ENCODE data around the gene NFIB.

Gene NFIB

DNA sequence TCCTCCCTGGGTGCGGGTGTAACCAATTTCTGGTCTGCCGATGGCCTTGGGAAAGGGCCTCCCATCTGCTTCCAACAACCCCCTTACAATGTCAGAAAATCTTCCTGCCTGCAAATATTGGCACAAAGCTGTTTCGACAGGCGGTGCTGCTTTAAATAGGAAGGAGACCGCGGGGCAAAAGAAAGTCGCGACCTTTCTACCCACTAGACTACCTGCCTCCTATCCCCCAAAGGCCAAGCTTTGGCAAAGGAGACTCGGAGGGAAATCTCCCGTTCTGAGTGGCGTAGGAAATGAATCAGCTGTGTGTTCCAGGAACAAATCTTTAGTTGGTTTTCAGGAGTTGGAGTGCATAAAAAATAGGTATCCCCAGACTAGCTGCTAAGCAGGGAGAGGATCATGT lies 36.8 kb upstream of the NFIB start:
- H3K4me1 ChIP-seq (ENCODE audit: insufficient read depth, low read length, poor library complexity, severe bottlenecking) = no peaks in the 10 kb centered on the region
- no peak overlapping the region for H3K4me2 ChIP-seq (ENCODE audit: low read depth, low read length, poor library complexity, severe bottlenecking)
- no peak overlapping the region for H3K9ac ChIP-seq (ENCODE audit: low read depth, low read length, poor library complexity, severe bottlenecking)
- no peaks in the 10 kb centered on the region for H3K9me2 ChIP-seq (replicated peaks; ENCODE audit: low read depth, low read length)
- H4K20me1 ChIP-seq (ENCODE audit: insufficient read depth, low read length, poor library complexity, severe bottlenecking) = no peaks in the 10 kb centered on the region
- H3K4me3 ChIP-seq (ENCODE audit: low read length, poor library complexity, severe bottlenecking) = no peak overlapping the region
- no peaks in the 10 kb centered on the region for H3F3A ChIP-seq (ENCODE audit: low read depth)
- no peaks in the 10 kb centered on the region for H3K79me2 ChIP-seq (ENCODE audit: insufficient read depth, low read length)
- no peaks in the 10 kb centered on the region for H3K9me3 ChIP-seq (ENCODE audit: insufficient read depth, low read depth, low read length)
- H2AFZ ChIP-seq (ENCODE audit: low read length) = no peak overlapping the region
- H3K27me3 ChIP-seq (ENCODE audit: insufficient read depth, low read length, poor library complexity, severe bottlenecking) = no peaks in the 10 kb centered on the region
- no peak for TF ChIP-seq CTCF (conservative IDR thresholded peaks at IDR 0.05; ENCODE audit: low read length)
- TF ChIP-seq EZH2phosphoT487 (IDR thresholded peaks at IDR 0.05; ENCODE audit: borderline replicate concordance) = no peak
- no peaks in the 10 kb centered on the region for H3K36me3 ChIP-seq (ENCODE audit: insufficient read depth, low read length)

DNA sequence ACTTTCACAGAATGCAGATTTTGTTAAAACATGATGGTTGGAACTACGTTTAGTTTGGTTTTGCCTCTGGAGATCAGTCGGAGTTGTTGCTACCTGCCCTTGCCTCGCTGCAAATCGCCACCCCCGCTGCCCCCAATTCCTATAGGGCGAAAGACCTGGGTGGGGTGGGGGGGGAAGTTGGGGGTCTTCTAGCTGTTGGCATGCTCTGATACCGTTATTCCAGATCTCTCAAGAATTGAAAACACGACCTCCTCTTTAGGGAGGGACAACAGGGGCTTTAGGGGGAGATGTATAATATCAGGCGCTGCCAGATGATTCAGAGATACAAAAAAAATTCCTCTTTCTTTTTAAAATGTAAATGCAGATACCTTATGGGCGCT lies 36.4 kb upstream of the NFIB start:
- H3K9me3 ChIP-seq (ENCODE audit: insufficient read depth, low read depth, low read length) = no peaks in the 10 kb centered on the region
- no peak overlapping the region for H3K4me2 ChIP-seq (ENCODE audit: low read depth, low read length, poor library complexity, severe bottlenecking)
- no peak overlapping the region for H3K9ac ChIP-seq (ENCODE audit: low read depth, low read length, poor library complexity, severe bottlenecking)
- H3K4me3 ChIP-seq (ENCODE audit: low read length, poor library complexity, severe bottlenecking) = no peak overlapping the region
- H3K27me3 ChIP-seq (ENCODE audit: insufficient read depth, low read length, poor library complexity, severe bottlenecking) = no peaks in the 10 kb centered on the region
- no peak overlapping the region for H2AFZ ChIP-seq (ENCODE audit: low read length)
- H4K20me1 ChIP-seq (ENCODE audit: insufficient read depth, low read length, poor library complexity, severe bottlenecking) = no peaks in the 10 kb centered on the region
- no peaks in the 10 kb centered on the region for H3K4me1 ChIP-seq (ENCODE audit: insufficient read depth, low read length, poor library complexity, severe bottlenecking)
- no peak for TF ChIP-seq CTCF (conservative IDR thresholded peaks at IDR 0.05; ENCODE audit: low read length)
- TF ChIP-seq EZH2phosphoT487 (IDR thresholded peaks at IDR 0.05; ENCODE audit: borderline replicate concordance) = no peak
- no peaks in the 10 kb centered on the region for H3K36me3 ChIP-seq (ENCODE audit: insufficient read depth, low read length)
- H3K9me2 ChIP-seq (replicated peaks; ENCODE audit: low read depth, low read length) = no peaks in the 10 kb centered on the region
- no peaks in the 10 kb centered on the region for H3F3A ChIP-seq (ENCODE audit: low read depth)
- no peaks in the 10 kb centered on the region for H3K79me2 ChIP-seq (ENCODE audit: insufficient read depth, low read length)

- Histone ChIP-seq H4K20me1 (ENCODE audit: insufficient read depth, low read length, poor library complexity, severe bottlenecking) (no peaks in the 10 kb centered on the region), H3K4me3 (ENCODE audit: low read length, poor library complexity, severe bottlenecking) (no peak overlapping the region), H2AFZ (ENCODE audit: low read length) (no peak overlapping the region), H3K9ac (ENCODE audit: low read depth, low read length, poor library complexity, severe bottlenecking) (no peak overlapping the region), H3F3A (ENCODE audit: low read depth) (no peaks in the 10 kb centered on the region), H3K27me3 (ENCODE audit: insufficient read depth, low read length, poor library complexity, severe bottlenecking) (peaks cover under 1% of the 10 kb centered on the region), H3K36me3 (ENCODE audit: insufficient read depth, low read length) (no peaks in the 10 kb centered on the region), H3K79me2 (ENCODE audit: insufficient read depth, low read length) (no peaks in the 10 kb centered on the region), H3K4me1 (ENCODE audit: insufficient read depth, low read length, poor library complexity, severe bottlenecking) (no peaks in the 10 kb centered on the region), H3K9me2 (replicated peaks; ENCODE audit: low read depth, low read length) (no peaks in the 10 kb centered on the region), H3K9me3 (ENCODE audit: insufficient read depth, low read depth, low read length) (no peaks in the 10 kb centered on the region), H3K4me2 (ENCODE audit: low read depth, low read length, poor library complexity, severe bottlenecking) (no peak overlapping the region)
- TF ChIP-seq CTCF (conservative IDR thresholded peaks at IDR 0.05; ENCODE audit: low read length) (no peak), EZH2phosphoT487 (IDR thresholded peaks at IDR 0.05; ENCODE audit: borderline replicate concordance) (no peak)
These were observed 35.8 kb upstream of the NFIB start for GRCh38 chr9:14349447-14350348.
